Spleen (tissue), 7 donors: ENCODE data around the gene RPP14.
"Not testable (repeated sequence)": the region's sequence is repeated elsewhere in the genome, so short reads cannot be mapped to it uniquely, and the experiment has no call there.

Experiments
- CTCF ChIP-seq, 11 experiments: fragments of 200-600 bp in 7 of 11; fragments of 450-650 bp in 4 of 11; sonication (generic) in 4 of 11; IDR thresholded peaks in 8 of 11; conservative IDR thresholded peaks in 3 of 11; 1 replicate in 7 of 11; 2 replicates in 4 of 11; pipeline versions ENCODE4 v1.4.0 to v1.8.0; 2016 to 2021; ENCODE audit warnings: antibody characterized with exemption in 11 of 11, inconsistent platforms in 4 of 11, mild to moderate bottlenecking in 1 of 11
- POLR2A ChIP-seq, 3 donors: fragments of 450-650 bp; IDR thresholded peaks; one replicate each; pipeline ENCODE4 v1.5.1; 2017; ENCODE audit warnings: antibody characterized with exemption in 3 of 3, mild to moderate bottlenecking in 1 of 3
- POLR2AphosphoS5 ChIP-seq, 3 donors: sonication (generic); formaldehyde crosslinking; IDR thresholded peaks; one replicate each; pipeline ENCODE4 v1.5.1; 2017; ENCODE audit warnings: antibody characterized with exemption in 3 of 3
- donor health status: DM: no; HTN: no; CAD: no; lungs with moderate emphysema.
- donor health status: DM: no; HTN: no; CAD: no.
- donor health status: DM: no; HTN: no; CAD: no.

GRCh38 chr3:58339146-58339545 is 33.1 kb downstream of the RPP14 start:
- not testable (repeated sequence) for TF ChIP-seq POLR2AphosphoS5 (IDR thresholded peaks at IDR 0.05); CTCF (IDR thresholded peaks at IDR 0.05 in 8 of 11, conservative IDR thresholded peaks at IDR 0.05 in 3 of 11); POLR2A (IDR thresholded peaks at IDR 0.05)
